Measurements from ENCODE around the gene CRCP.

Gene CRCP

DNA sequence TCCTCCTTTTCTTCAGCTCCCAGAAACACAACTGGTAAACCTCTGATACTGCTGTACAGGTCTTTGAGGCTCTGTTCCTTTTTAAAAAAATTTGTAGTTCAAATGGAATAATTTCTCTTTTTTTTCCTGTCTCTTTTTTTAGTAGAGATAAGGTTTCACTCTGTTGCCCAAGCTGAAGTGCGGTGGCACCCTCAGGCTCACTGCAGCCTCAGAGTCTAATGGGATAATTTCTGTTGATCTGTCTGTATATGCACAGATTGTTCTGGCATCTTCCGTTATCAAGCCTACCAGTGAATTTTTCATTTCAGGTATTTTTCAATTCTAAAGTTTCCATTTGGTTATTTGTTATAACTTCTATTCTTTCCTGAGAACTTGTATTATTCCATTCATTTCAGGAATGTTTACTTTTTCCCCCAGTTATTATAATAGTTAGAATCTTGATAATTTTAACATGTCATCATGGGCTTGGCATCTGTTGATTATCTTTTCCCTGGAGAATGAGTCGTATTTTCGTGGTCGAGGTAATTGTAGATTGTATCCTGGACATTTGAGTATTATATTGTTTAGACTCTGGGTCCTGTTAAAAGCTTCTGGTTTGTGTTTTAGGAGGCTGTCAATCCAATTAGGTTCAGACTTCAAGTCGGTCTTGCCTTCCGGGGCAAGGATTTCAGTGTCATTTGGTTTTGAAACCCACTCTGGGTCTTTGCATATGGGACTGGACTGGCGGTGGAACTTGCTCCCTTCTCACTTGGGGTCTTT is 24.5 kb downstream of the CRCP start:
- TF ChIP-seq CTCF (conservative IDR thresholded peaks at IDR 0.05; ENCODE audit: control insufficient read depth, insufficient read depth, low read depth, low read length): no peak
- DNase-seq (ENCODE audit: low read depth): no peak
- H3K4me3 ChIP-seq (ENCODE audit: control insufficient read depth, low read depth, low read length): no peak overlapping the region

- TF ChIP-seq CTCF (conservative IDR thresholded peaks at IDR 0.05; ENCODE audit: control insufficient read depth, insufficient read depth, low read depth, low read length): peak; percentile 88
- no peak overlapping the region for H3K4me3 ChIP-seq (ENCODE audit: control insufficient read depth, low read depth, low read length)
- peak; percentile 89 for DNase-seq (ENCODE audit: low read depth)
Measured at GRCh38 chr7:66140924-66141323, 26.3 kb downstream of the CRCP start.

DNA sequence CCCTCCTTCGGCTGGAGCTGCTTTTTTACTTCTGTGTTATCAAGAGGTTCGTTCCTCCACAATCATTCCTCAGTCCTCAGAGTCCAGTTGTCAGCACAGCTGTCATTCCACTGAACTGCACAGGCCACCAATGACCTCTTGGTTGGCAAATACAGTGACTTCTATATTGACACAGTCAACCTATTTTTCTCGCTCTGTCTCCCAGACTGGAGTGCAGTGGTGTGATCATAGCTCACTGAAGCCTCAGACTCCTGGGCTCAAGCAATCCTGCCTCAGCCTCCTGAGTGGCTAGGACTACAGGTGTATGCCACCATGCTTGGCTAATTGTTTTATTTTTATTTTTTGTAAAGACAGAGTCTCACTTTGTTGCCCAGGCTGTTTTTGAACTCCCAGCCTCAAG is 27.7 kb downstream of the CRCP start:
- no peak overlapping the region for H3K4me3 ChIP-seq (ENCODE audit: control insufficient read depth, low read depth, low read length)
- TF ChIP-seq CTCF (conservative IDR thresholded peaks at IDR 0.05; ENCODE audit: control insufficient read depth, insufficient read depth, low read depth, low read length): no peak
- DNase-seq (ENCODE audit: low read depth): no peak

DNA sequence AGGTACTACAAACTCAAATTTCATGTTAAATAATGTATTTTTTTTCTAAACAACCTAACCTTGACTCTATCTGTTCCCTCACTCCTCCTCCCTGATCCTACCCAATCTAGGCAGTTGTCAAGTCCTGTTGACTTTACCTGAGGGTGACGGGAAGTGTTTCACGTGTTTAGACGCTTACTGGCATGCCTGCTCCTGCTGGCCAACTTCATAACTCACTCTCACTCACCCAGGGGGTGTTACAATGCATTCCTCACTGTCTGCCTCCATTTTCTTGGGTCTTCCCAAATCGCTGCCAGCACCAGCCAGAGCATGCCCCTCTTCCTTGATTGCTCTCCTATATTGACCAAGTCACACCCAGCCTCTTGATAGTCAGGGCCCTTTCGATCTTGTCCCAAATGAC is 28.3 kb downstream of the CRCP start:
- TF ChIP-seq CTCF (conservative IDR thresholded peaks at IDR 0.05; ENCODE audit: control insufficient read depth, insufficient read depth, low read depth, low read length): no peak
- DNase-seq (ENCODE audit: low read depth): no peak
- H3K4me3 ChIP-seq (ENCODE audit: control insufficient read depth, low read depth, low read length): no peak overlapping the region

- peak; percentile 17 for DNase-seq (ENCODE audit: low read depth)
- TF ChIP-seq CTCF (conservative IDR thresholded peaks at IDR 0.05; ENCODE audit: control insufficient read depth, insufficient read depth, low read depth, low read length): no peak
- no peak overlapping the region for H3K4me3 ChIP-seq (ENCODE audit: control insufficient read depth, low read depth, low read length)
Measured at GRCh38 chr7:66143876-66144332, 29.3 kb downstream of the CRCP start.

DNA sequence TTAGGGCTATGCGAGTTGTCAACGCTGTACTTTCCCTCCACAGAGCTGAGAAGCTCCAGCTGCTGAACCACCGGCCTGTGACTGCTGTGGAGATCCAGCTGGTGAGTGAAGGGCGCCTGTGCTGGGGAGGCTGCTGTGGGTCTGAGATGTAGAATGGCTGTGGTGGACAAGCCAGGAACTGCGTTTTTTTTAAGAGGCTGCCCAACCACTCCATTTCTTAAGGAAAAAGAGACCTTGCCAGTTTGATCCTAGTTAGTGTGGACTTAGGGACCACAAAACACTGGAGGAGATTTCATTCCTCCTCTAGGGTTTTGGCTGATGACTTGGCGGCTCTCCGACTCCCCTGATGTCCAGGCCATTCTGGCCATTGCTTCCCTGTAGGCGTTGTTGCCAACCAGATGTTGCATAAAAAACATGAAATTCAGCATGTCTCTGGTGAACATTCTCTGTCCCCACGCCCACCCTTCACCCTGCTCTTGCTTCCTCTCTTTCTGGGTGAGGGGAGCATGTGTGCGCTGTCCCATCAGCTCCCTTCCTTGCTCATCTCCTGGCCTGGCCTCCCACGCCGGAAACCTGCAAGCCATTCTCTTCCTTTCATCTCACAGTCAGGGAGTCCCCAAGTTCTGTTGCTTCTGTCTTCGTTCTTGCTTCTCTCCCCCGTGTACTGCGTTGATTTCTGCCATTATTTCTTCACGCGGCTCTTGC is 30.9 kb downstream of the CRCP start:
- no peak overlapping the region for H3K4me3 ChIP-seq (ENCODE audit: control insufficient read depth, low read depth, low read length)
- no peak for TF ChIP-seq CTCF (conservative IDR thresholded peaks at IDR 0.05; ENCODE audit: control insufficient read depth, insufficient read depth, low read depth, low read length)
- DNase-seq (ENCODE audit: low read depth): peak; percentile 67

All from fibroblast of mammary gland (primary cell).